Uterus (tissue), 4 donors: ENCODE data around the gene GDF7. TPM values are rescaled to one million over a fixed set of nuclear protein-coding genes. Genes with fewer than 3 reads are reported as not detected.

Source experiments
- DNase-seq, 2 donors: peaks; one replicate each; pipeline ENCODE4 v3.0.0-alpha.2; 2019 to 2020
- H3K27ac ChIP-seq, 2 donors: fragments of 200-600 bp; sonication (generic); 1 replicate in 1 of 2; 2 replicates in 1 of 2; pipeline ENCODE4 v1.5.1; 2016 to 2018
- H3K27me3 ChIP-seq, 2 donors: fragments of 200-600 bp; sonication (generic); one replicate each; pipeline ENCODE4 v1.5.1; 2018 to 2019; ENCODE audit warnings: control low read depth in 1 of 2
- H3K36me3 ChIP-seq, 2 donors: fragments of 200-600 bp; sonication (generic); one replicate each; pipeline ENCODE4 v1.5.1; 2019; ENCODE audit warnings: control low read depth in 1 of 2
- H3K4me1 ChIP-seq, 2 donors: fragments of 200-600 bp; sonication (generic); one replicate each; pipeline ENCODE4 v1.5.1; 2018 to 2019; ENCODE audit warnings: control low read depth in 1 of 2
- H3K4me3 ChIP-seq, 2 donors: fragments of 200-600 bp; sonication (generic); 1 replicate in 1 of 2; 2 replicates in 1 of 2; pipeline ENCODE4 v1.5.1; 2018 to 2019; ENCODE audit warnings: mild to moderate bottlenecking in 1 of 2
- H3K9me3 ChIP-seq, 2 donors: fragments of 200-600 bp; sonication (generic); one replicate each; pipeline ENCODE4 v1.5.1; 2019; ENCODE audit warnings: control low read depth in 1 of 2
- POLR2A ChIP-seq, 2 donors: fragments of 450-650 bp; IDR thresholded peaks; one replicate each; pipeline ENCODE4 v1.6.1; 2016; ENCODE audit warnings: antibody characterized with exemption in 2 of 2, mild to moderate bottlenecking in 1 of 2, moderate library complexity in 1 of 2
- intact Hi-C: fragments of 100-400 bp; cut with DNase I; formaldehyde crosslinking; loops from one replicate; pipeline ENCODE4 v1.15.1; 2023; ENCODE audit warnings: low total_unique reads
- total RNA-seq, 4 donors: library from RNA; depleted of rRNA in 3 of 4; stranded (reverse); fragments of >200 nt in 3 of 4; gene quantifications; one replicate each; pipeline versions ENCODE4 v1.1.0 to v1.2.4, GENCODE V29; 2014 to 2023
- TF ChIP-seq, protein P1 (sequence below), 4 experiments: fragments of 200-600 bp in 2 of 4; fragments of 450-650 bp in 2 of 4; sonication (generic) in 2 of 4; IDR thresholded peaks; one replicate each; pipeline ENCODE4 v1.5.1; 2016 to 2019; ENCODE audit warnings: antibody characterized with exemption in 4 of 4, mild to moderate bottlenecking in 2 of 4, moderate library complexity in 1 of 4
- donor health status: DM: yes; HTN: yes; CAD: no.

The GDF7 gene
- total RNA-seq, 4 donors from 2014 or later: 1.5 to 45.6 (median 5.4) TPM

DNA sequence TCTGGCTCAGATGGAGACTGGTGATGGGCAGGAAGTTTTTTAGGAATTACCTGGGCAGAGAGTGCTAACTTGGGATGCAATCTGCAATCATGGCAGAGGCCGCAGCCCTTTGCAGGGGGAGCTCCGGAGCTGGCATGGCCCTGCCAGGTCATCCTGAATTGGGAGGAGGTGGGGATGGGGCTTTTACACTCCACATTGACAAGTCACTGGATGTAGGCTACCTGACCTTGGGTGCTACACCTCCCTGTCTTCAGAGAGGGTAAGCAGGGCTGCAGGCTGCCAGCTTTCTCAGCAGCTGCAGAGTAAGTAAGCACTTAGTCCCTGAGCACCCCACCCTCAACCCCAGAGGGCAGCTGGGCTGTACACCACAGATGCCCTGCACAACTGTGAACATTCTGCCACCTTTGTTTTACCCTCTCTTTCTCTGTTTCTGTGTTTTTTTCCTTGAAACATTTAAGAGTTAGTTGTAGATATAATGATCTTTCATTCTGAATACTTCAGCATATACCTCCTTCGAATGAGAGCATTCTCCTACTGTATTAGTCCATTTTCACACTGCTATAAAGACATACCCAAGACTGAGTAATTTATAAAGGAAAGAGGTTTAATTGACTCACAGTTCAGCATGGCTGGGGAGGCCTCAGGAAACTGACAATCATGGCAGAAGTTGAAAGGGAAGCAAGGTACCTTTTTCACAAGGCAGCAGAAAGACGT lies 9.3 kb upstream of the GDF7 start:
- H3K9me3 ChIP-seq: no peaks in the 10 kb centered on the region
- TF ChIP-seq, protein P1, sequence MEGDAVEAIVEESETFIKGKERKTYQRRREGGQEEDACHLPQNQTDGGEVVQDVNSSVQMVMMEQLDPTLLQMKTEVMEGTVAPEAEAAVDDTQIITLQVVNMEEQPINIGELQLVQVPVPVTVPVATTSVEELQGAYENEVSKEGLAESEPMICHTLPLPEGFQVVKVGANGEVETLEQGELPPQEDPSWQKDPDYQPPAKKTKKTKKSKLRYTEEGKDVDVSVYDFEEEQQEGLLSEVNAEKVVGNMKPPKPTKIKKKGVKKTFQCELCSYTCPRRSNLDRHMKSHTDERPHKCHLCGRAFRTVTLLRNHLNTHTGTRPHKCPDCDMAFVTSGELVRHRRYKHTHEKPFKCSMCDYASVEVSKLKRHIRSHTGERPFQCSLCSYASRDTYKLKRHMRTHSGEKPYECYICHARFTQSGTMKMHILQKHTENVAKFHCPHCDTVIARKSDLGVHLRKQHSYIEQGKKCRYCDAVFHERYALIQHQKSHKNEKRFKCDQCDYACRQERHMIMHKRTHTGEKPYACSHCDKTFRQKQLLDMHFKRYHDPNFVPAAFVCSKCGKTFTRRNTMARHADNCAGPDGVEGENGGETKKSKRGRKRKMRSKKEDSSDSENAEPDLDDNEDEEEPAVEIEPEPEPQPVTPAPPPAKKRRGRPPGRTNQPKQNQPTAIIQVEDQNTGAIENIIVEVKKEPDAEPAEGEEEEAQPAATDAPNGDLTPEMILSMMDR (IDR thresholded peaks at IDR 0.05): no peak
- TF ChIP-seq POLR2A (IDR thresholded peaks at IDR 0.05): no peak
- intact Hi-C loops: no loop called here
- H3K27ac ChIP-seq: no peak overlapping the region
- H3K36me3 ChIP-seq: no peaks in the 10 kb centered on the region
- no peak overlapping the region for H3K4me3 ChIP-seq
- H3K4me1 ChIP-seq: no peaks in the 10 kb centered on the region
- H3K27me3 ChIP-seq: peaks cover 0 to 7% of the 10 kb centered on the region in 2 donors
- DNase-seq: no peak

DNA sequence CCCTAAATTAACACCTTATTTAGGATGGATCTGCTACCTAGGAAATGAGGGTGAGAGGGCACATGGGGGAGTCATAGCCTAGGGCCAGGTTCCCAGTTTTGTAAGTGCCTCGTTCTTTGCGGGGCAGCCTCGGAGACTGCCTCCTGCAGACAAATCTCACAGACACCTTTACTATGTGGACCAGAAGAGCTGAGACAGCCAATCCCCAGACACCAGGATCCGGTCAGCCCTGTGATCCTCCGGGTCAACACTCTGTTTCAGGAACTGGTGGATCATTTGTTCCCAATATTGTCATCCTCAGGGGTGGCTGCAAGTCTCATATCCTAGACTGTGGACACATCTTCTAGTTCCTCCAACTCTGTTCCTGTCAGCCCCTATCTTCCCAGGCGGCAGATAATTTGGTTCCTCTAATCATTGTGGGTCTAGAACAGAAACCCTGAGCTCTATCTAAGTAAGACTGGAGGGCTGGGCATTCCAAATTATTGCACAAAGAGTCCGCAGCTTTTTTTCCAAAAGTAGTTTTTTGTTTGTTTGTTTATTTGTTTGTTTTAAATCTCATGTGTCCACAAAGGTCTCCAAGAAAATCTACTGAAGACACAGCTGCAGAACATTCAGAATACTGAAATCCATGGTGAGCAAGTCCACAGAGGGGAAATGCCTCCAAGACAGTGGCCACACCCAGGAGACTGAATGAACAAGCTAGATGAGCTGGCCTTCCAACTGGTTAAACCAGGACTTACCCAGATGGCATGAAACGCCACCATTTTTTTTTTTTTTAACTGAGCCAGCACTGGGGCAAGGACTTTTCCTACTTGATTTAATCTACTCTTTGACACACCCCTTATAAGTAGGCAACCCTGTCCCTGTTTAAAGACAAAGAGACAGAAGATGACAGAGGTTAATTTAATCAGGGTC lies 6.2 kb upstream of the GDF7 start:
- Histone ChIP-seq H3K27ac (no peak overlapping the region), H3K27me3 (peaks cover 0 to 7% of the 10 kb centered on the region in 2 donors), H3K4me3 (no peak overlapping the region), H3K36me3 (no peaks in the 10 kb centered on the region), H3K9me3 (no peaks in the 10 kb centered on the region), H3K4me1 (no peaks in the 10 kb centered on the region)
- intact Hi-C loops: no loop called here
- no peak for DNase-seq
- TF ChIP-seq, protein P1 (IDR thresholded peaks at IDR 0.05): no peak
- TF ChIP-seq POLR2A (IDR thresholded peaks at IDR 0.05): no peak

GRCh38 chr2:20661421-20662307 lies 5.3 kb upstream of the GDF7 start:
- Histone ChIP-seq H3K9me3 (no peaks in the 10 kb centered on the region), H3K36me3 (no peaks in the 10 kb centered on the region), H3K4me1 (peaks cover 0 to 2% of the 10 kb centered on the region in 2 donors), H3K27me3 (peaks cover 6 to 7% of the 10 kb centered on the region in 2 donors), H3K27ac (no peak overlapping the region), H3K4me3 (no peak overlapping the region)
- intact Hi-C loops: no loop called here
- DNase-seq: peak; percentile 70 to 76
- TF ChIP-seq, protein P1 (IDR thresholded peaks at IDR 0.05): peak; percentile 92 to 96 (median 94)
- TF ChIP-seq POLR2A (IDR thresholded peaks at IDR 0.05): peak in 1 of 2 donors; percentile 13

DNA sequence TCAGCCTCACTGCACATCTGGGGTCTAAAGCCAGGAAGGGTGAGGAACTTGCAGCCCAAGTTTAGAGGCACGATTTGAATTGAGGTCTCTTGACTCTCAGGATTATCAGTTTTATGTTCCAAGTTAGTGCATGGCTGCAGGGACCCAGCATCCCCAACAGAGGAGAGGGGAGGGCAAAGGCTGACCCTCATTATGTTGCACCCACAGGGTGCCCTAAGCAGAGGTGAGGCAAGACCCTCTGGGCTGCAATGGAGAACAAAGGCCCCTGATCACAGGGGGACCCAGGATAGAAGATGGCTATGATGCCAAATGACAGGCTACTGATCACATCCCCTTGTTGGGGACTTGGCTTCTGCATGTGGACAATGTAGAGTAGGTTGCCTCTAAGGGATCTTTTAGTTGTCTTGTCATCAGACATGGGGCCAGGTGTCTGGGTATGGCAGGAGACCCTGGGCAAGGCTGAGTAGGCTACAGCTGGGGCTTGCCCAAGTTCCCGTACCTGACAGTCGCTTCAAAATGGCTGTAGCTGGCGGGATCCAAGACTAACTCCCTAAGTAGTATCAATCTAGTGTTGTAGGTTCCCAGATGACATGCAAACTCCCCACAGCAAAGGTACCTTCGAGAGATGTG lies 4.5 kb upstream of the GDF7 start:
- H3K9me3 ChIP-seq: no peaks in the 10 kb centered on the region
- intact Hi-C loops: no loop called here

More for the DNA sequence above, 4.5 kb upstream of the GDF7 start:
- no peak for DNase-seq
- Histone ChIP-seq H3K4me1 (peaks cover 0 to 5% of the 10 kb centered on the region in 2 donors), H3K4me3 (no peak overlapping the region), H3K27me3 (peaks cover 6 to 7% of the 10 kb centered on the region in 2 donors), H3K27ac (no peak overlapping the region), H3K36me3 (no peaks in the 10 kb centered on the region)
- no peak for TF ChIP-seq POLR2A (IDR thresholded peaks at IDR 0.05)
- TF ChIP-seq, protein P1 (IDR thresholded peaks at IDR 0.05): no peak
